H1 (cell line): ENCODE results near the gene PDHX. TPM values are rescaled to one million over a fixed set of nuclear protein-coding genes. Genes with fewer than 3 reads are reported as not detected.

Experiments used
- CTCF ChIA-PET: fragments of 300-600 bp; sonication (Branson Sonifier 250); formaldehyde crosslinking; loops from one replicate; lab custom pipeline; 2021; ENCODE audit not compliant: partially characterized antibody; lab: Charles Lee
- POLR2A ChIA-PET: fragments of 300-600 bp; sonication (Branson Sonifier 250); formaldehyde crosslinking; loops from one replicate; lab custom pipeline; 2021; ENCODE audit warnings: inconsistent platforms; ENCODE audit not compliant: partially characterized antibody; lab: Charles Lee
- DNase-seq, 2 experiments: peaks; one replicate each; pipeline versions ENCODE4 v3.0.0 to v3.0.0-alpha.2; 2010 to 2022; ENCODE audit warnings: low spot score in 2 of 2, low read depth in 1 of 2, mixed read lengths in 1 of 2
- FAIRE-seq: peaks from 2 replicates; lab custom pipeline; 2011; peaks lifted over from hg19 to GRCh38; lab: Jason Lieb, UNC
- H2AFZ ChIP-seq: 2 replicates; pipeline ENCODE4 v1.8.1; 2012; ENCODE audit warnings: low read length, inconsistent platforms
- H2AK5ac ChIP-seq: 2 replicates; pipeline ENCODE4 v1.6.1; 2013; ENCODE audit warnings: low read depth, low read length
- H2BK120ac ChIP-seq: replicated peaks from 2 replicates; pipeline ENCODE3; 2013; ENCODE audit warnings: low read depth, low read length, inconsistent platforms
- H2BK12ac ChIP-seq: 2 replicates; pipeline ENCODE4 v1.6.1; 2013; ENCODE audit warnings: low read depth, low read length
- H2BK15ac ChIP-seq: 2 replicates; pipeline ENCODE4 v1.6.1; 2013; ENCODE audit warnings: low read length
- H2BK20ac ChIP-seq: 2 replicates; pipeline ENCODE4 v1.6.1; 2013; ENCODE audit warnings: low read length
- H2BK5ac ChIP-seq: 2 replicates; pipeline ENCODE4 v1.6.1; 2013; ENCODE audit warnings: low read depth, low read length
- H3K14ac ChIP-seq: 2 replicates; pipeline ENCODE4 v1.6.1; 2013; ENCODE audit warnings: inconsistent platforms; ENCODE audit not compliant: insufficient read length
- H3K18ac ChIP-seq: 2 replicates; pipeline ENCODE4 v1.6.1; 2013; ENCODE audit warnings: low read length; ENCODE audit errors: extremely low read depth
- H3K23ac ChIP-seq: 2 replicates; pipeline ENCODE4 v1.6.1; 2013; ENCODE audit warnings: inconsistent platforms; ENCODE audit not compliant: insufficient read length
- H3K23me2 ChIP-seq: 2 replicates; pipeline ENCODE4 v1.6.1; 2013; ENCODE audit warnings: low read depth, low read length
- H3K27ac ChIP-seq: 2 replicates; pipeline ENCODE4 v1.6.1; 2011; ENCODE audit warnings: low read depth, low read length, inconsistent platforms
- H3K27me3 ChIP-seq, 4 experiments: replicated peaks in 1 of 4; 1 replicate in 1 of 4; 2 replicates in 3 of 4; pipeline versions ENCODE4 v1.6.1 to v1.8.1; 2011 to 2013; ENCODE audit warnings: low read length in 3 of 4, mild to moderate bottlenecking in 3 of 4, inconsistent platforms in 2 of 4, mixed read lengths in 2 of 4, moderate library complexity in 1 of 4; ENCODE audit not compliant: control insufficient read depth in 3 of 4, insufficient read depth in 3 of 4; ENCODE audit errors: extremely low read depth in 1 of 4
- H3K36me3 ChIP-seq, 4 experiments: 2 replicates each; pipeline versions ENCODE4 v1.6.1 to v1.8.1; 2011 to 2013; ENCODE audit warnings: mild to moderate bottlenecking in 4 of 4, low read length in 3 of 4, moderate library complexity in 2 of 4, control low read depth in 1 of 4, inconsistent platforms in 1 of 4; ENCODE audit not compliant: insufficient read depth in 4 of 4, control insufficient read depth in 2 of 4
- H3K4ac ChIP-seq: replicated peaks from 2 replicates; pipeline ENCODE3; 2013; ENCODE audit warnings: low read length, low read depth, mixed read lengths, inconsistent platforms; ENCODE audit not compliant: insufficient read length
- H3K4me1 ChIP-seq, 4 experiments: replicated peaks in 1 of 4; 1 replicate in 1 of 4; 2 replicates in 3 of 4; pipeline versions ENCODE4 v1.6.1 to v1.8.1; 2011 to 2013; ENCODE audit warnings: low read length in 3 of 4, inconsistent platforms in 2 of 4, mixed read lengths in 1 of 4; ENCODE audit not compliant: insufficient read depth in 4 of 4, control insufficient read depth in 3 of 4
- H3K4me2 ChIP-seq, 2 experiments: 2 replicates each; pipeline versions ENCODE4 v1.6.1 to v1.8.1; 2011 to 2013; ENCODE audit warnings: low read depth in 2 of 2, low read length in 2 of 2, control low read depth in 1 of 2, inconsistent platforms in 1 of 2, mild to moderate bottlenecking in 1 of 2; ENCODE audit not compliant: insufficient read depth in 1 of 2
- H3K4me3 ChIP-seq, 4 experiments: fragments of 200-600, 300-600 bp in 1 of 4; sonication (generic), shearing (Covaris generic), sonication (Bioruptor Twin) in 1 of 4; 2 replicates each; pipeline versions ENCODE4 v1.5.1 to v1.8.1; 2011 to 2016; ENCODE audit warnings: low read length in 4 of 4, low read depth in 3 of 4, control low read depth in 2 of 4, inconsistent platforms in 2 of 4, mild to moderate bottlenecking in 2 of 4, mixed read lengths in 1 of 4, moderate library complexity in 1 of 4; ENCODE audit not compliant: insufficient read depth in 2 of 4; ENCODE audit errors: extremely low read depth in 1 of 4
- H3K56ac ChIP-seq: replicated peaks from 2 replicates; pipeline ENCODE3; 2013; ENCODE audit warnings: low read depth, mild to moderate bottlenecking, mixed read lengths, low read length, inconsistent platforms; ENCODE audit not compliant: insufficient read length
- H3K79me1 ChIP-seq: 2 replicates; pipeline ENCODE4 v1.6.1; 2013; ENCODE audit warnings: low read depth, low read length, control low read depth
- H3K79me2 ChIP-seq, 2 experiments: 2 replicates each; pipeline versions ENCODE4 v1.6.1 to v1.8.1; 2012 to 2013; ENCODE audit warnings: low read length in 2 of 2, mild to moderate bottlenecking in 2 of 2, inconsistent platforms in 1 of 2; ENCODE audit not compliant: insufficient read depth in 2 of 2, control insufficient read depth in 1 of 2
- H3K9ac ChIP-seq, 4 experiments: replicated peaks in 1 of 4; 1 replicate in 1 of 4; 2 replicates in 3 of 4; pipeline versions ENCODE4 v1.6.1 to v1.8.1; 2011 to 2013; ENCODE audit warnings: low read depth in 3 of 4, low read length in 3 of 4, control low read depth in 2 of 4, mild to moderate bottlenecking in 2 of 4, moderate library complexity in 2 of 4, inconsistent platforms in 1 of 4; ENCODE audit errors: extremely low read depth in 1 of 4
- H3K9me3 ChIP-seq, 2 experiments: 2 replicates each; pipeline versions ENCODE4 v1.6.1 to v1.8.1; 2012 to 2013; ENCODE audit warnings: mild to moderate bottlenecking in 2 of 2, moderate library complexity in 2 of 2, control low read depth in 1 of 2, inconsistent platforms in 1 of 2, low read depth in 1 of 2, low read length in 1 of 2, mixed read lengths in 1 of 2; ENCODE audit not compliant: insufficient read depth in 2 of 2
- H4K20me1 ChIP-seq, 2 experiments: replicated peaks in 1 of 2; 2 replicates each; pipeline versions ENCODE3 to v1.8.1; 2011 to 2013; ENCODE audit warnings: inconsistent platforms in 2 of 2, low read length in 2 of 2, mild to moderate bottlenecking in 1 of 2; ENCODE audit not compliant: insufficient read depth in 2 of 2, control insufficient read depth in 1 of 2
- H4K5ac ChIP-seq: 2 replicates; pipeline ENCODE4 v1.6.1; 2013; ENCODE audit warnings: low read length, low read depth, mixed read lengths, inconsistent platforms; ENCODE audit not compliant: insufficient read length
- H4K8ac ChIP-seq: 2 replicates; pipeline ENCODE4 v1.8.0; 2013; ENCODE audit warnings: mild to moderate bottlenecking, moderate library complexity, low read length, inconsistent platforms; ENCODE audit not compliant: insufficient read depth; ENCODE audit errors: extremely low read depth
- H4K91ac ChIP-seq: replicated peaks from 2 replicates; pipeline ENCODE3; 2013; ENCODE audit warnings: low read length, mixed read lengths, inconsistent platforms; ENCODE audit not compliant: insufficient read length
- BACH1 ChIP-seq: IDR thresholded peaks from 2 replicates; pipeline ENCODE4 v1.6.1; 2012; ENCODE audit warnings: low read length, improper control_type of control experiment
- BRCA1 ChIP-seq: IDR thresholded peaks from 2 replicates; pipeline ENCODE4 v1.6.1; 2012; ENCODE audit warnings: low read depth, low read length, improper control_type of control experiment
- CBX5 ChIP-seq: fragments of 300-800, 300-1000 bp; sonication (generic); IDR thresholded peaks from 2 replicates; pipeline ENCODE4 v1.7.1; 2016; ENCODE audit warnings: antibody characterized with exemption, low read length, low read depth
- EGR1 ChIP-seq: IDR thresholded peaks from 2 replicates; pipeline ENCODE4 v1.6.1; 2011; ENCODE audit warnings: low read depth, low read length, borderline replicate concordance
- HDAC6 ChIP-seq: IDR thresholded peaks from one replicate; pipeline ENCODE4 v1.7.1; 2012; ENCODE audit warnings: low read depth, mild to moderate bottlenecking, inconsistent platforms, low read length, moderate library complexity
- JUND ChIP-seq: IDR thresholded peaks from 2 replicates; pipeline ENCODE4 v1.6.1; 2011; ENCODE audit warnings: mild to moderate bottlenecking, improper control_type of control experiment, low read length
- KDM5A ChIP-seq: fragments of 200-600 bp; IDR thresholded peaks from 2 replicates; pipeline ENCODE4 v1.7.1; 2012; ENCODE audit warnings: mild to moderate bottlenecking, low read length, inconsistent platforms, mixed read lengths
- MAX ChIP-seq: IDR thresholded peaks from 2 replicates; pipeline ENCODE4 v1.6.1; 2012; ENCODE audit warnings: inconsistent platforms
- NRF1 ChIP-seq: IDR thresholded peaks from 2 replicates; pipeline ENCODE4 v1.6.1; 2011; ENCODE audit warnings: mild to moderate bottlenecking, low read depth, low read length, improper control_type of control experiment
- PHF8 ChIP-seq: fragments of 200-600 bp; sonication (generic); conservative IDR thresholded peaks from 2 replicates; pipeline ENCODE4 v1.7.1; 2012; ENCODE audit warnings: low read depth, mild to moderate bottlenecking, inconsistent platforms, low read length, moderate library complexity
- POLR2AphosphoS5 ChIP-seq: IDR thresholded peaks from 2 replicates; pipeline ENCODE4 v1.6.1; 2011; ENCODE audit warnings: low read depth, low read length
- POU5F1 ChIP-seq: IDR thresholded peaks from 2 replicates; pipeline ENCODE4 v1.6.1; 2011; ENCODE audit warnings: low read depth, mild to moderate bottlenecking, low read length, moderate library complexity
- RAD21 ChIP-seq, 2 experiments: IDR thresholded peaks in 1 of 2; conservative IDR thresholded peaks in 1 of 2; 2 replicates each; pipeline ENCODE4 v1.6.1; 2011; ENCODE audit warnings: low read depth in 2 of 2, low read length in 2 of 2, improper control_type of control experiment in 1 of 2, inconsistent platforms in 1 of 2, mild to moderate bottlenecking in 1 of 2, moderate library complexity in 1 of 2
- RFX5 ChIP-seq: IDR thresholded peaks from 2 replicates; pipeline ENCODE4 v1.6.1; 2011; ENCODE audit warnings: low read depth, low read length, improper control_type of control experiment, borderline replicate concordance
- SP1 ChIP-seq: IDR thresholded peaks from 2 replicates; pipeline ENCODE4 v1.6.1; 2011; ENCODE audit warnings: low read depth, low read length
- WGBS, 2 experiments: shearing (Covaris generic) in 1 of 2; methylation state at CpG; one replicate each; pipeline versions ENCODE4 v1.1.6 to v1.1.7; 2013 to 2015; ENCODE audit warnings: low lambda C conversion rate in 2 of 2, mixed read lengths in 2 of 2, inconsistent platforms in 1 of 2, low coverage in 1 of 2, missing lambda C conversion rate in 1 of 2; ENCODE audit not compliant: insufficient replicate concordance in 2 of 2, insufficient coverage in 1 of 2, insufficient read length in 1 of 2; ENCODE audit errors: extremely low coverage in 1 of 2, missing lambda C conversion rate in 1 of 2; 5-methylcytosine and 5-hydroxymethylcytosine counted together
- polyA plus RNA-seq, 7 experiments: library from polyadenylated mRNA; depleted of rRNA in 3 of 7; stranded (reverse) in 5 of 7; unstranded in 2 of 7; fragments of >200 nt in 5 of 7; fragments of 200-250 nt in 2 of 7; gene quantifications; 1 replicate in 5 of 7; 2 replicates in 1 of 7; 4 replicates in 1 of 7; pipeline versions ENCODE4 v1.2.1 to v1.2.3, GENCODE V29; 2011 to 2013; ENCODE audit warnings: missing spikeins in 2 of 7, mixed read lengths in 2 of 7
- total RNA-seq: library from RNA; stranded (reverse); fragmentation: NEBNext Ultra II Directional; extraction: Animal tissue kit (Norgen Biotek cat#: 25700); gene quantifications from 2 replicates; pipeline ENCODE4 v1.2.1, GENCODE V29; 2021

The PDHX gene
- total and polyA plus RNA-seq, 2 of the 8 experiments (the other 6 are each of a cell fraction or from before 2014, with no cell fraction given): 12.4 to 51.9 TPM

DNA sequence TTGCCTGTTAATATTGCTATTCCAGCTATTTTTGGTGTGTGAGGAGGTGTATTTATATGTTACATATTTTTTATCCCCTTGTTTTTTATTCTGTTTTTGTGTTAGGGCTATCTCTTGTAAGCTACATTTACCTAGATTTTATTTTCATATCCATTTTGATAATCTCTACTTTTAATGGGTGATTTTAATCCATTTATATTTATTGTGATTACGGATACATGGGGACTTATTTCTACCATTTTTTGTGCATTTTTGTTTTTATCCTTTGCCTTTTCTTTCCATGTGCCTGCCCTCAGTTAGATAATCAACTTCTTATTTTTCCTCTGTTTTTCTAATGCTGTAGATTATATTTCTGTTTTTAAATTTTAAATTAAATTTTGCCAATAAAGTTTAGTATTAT is 28.3 kb downstream of the PDHX start:
- H4K5ac ChIP-seq: no peak overlapping the region
- ChIA-PET POLR2A (no interaction called here), CTCF (interaction anchor here (2.4 kb wide), 1 partner anchor 18 kb away, joined by 8 read pairs; no protein-coding TSS in a partner anchor)

More for the DNA sequence above, 28.3 kb downstream of the PDHX start:
- H2BK120ac ChIP-seq: no peak overlapping the region
- FAIRE-seq (no peak), DNase-seq (no peak)
- no peak overlapping the region for H3K27ac ChIP-seq
- no peaks in the 10 kb centered on the region for H3K23me2 ChIP-seq
- no peak overlapping the region for H4K8ac ChIP-seq
- H3K4me1 ChIP-seq: no peaks in the 10 kb centered on the region
- H2BK15ac ChIP-seq: no peak overlapping the region
- H2BK20ac ChIP-seq: no peak overlapping the region
- no peak overlapping the region for H2AFZ ChIP-seq
- no peaks in the 10 kb centered on the region; the same call in 1 of the 2 replicates for H3K79me1 ChIP-seq
- H3K27me3 ChIP-seq: no peaks in the 10 kb centered on the region
- no peak overlapping the region for H3K4ac ChIP-seq
- H3K36me3 ChIP-seq: no peaks in the 10 kb centered on the region; a peak in 1 of 8 replicates
- H2BK12ac ChIP-seq: no peak overlapping the region
- peaks cover 0 to 22% of the 10 kb centered on the region in 2 experiments; a peak in 2 of 4 replicates for H3K79me2 ChIP-seq
- peaks cover 1% of the 10 kb centered on the region in 2 experiments for H4K20me1 ChIP-seq
- no peak overlapping the region for H2BK5ac ChIP-seq
- no peak overlapping the region for H3K14ac ChIP-seq
- no peak overlapping the region for H3K23ac ChIP-seq
- WGBS, 2 experiments: 93% methylated on average over 1 of the region's 1 CpG; no CpG with 5 or more reads in 1 of the 2 experiments
- H2AK5ac ChIP-seq: no peak overlapping the region
- H3K4me2 ChIP-seq: no peak overlapping the region
- no peak overlapping the region for H3K18ac ChIP-seq
- H4K91ac ChIP-seq: no peak overlapping the region
- H3K4me3 ChIP-seq: no peak overlapping the region
- TF ChIP-seq CBX5 (no peak), PHF8 (no peak), BRCA1 (no peak), SP1 (no peak), RFX5 (no peak), RAD21 (IDR thresholded peaks at IDR 0.05 in 1 of 2, conservative IDR thresholded peaks at IDR 0.05 in 1 of 2; ENCODE audit: low read depth in 2 of 2, low read length in 2 of 2) (no peak), NRF1 (no peak), MAX (no peak), BACH1 (no peak), POLR2AphosphoS5 (no peak), KDM5A (no peak), EGR1 (no peak), HDAC6 (no peak), POU5F1 (no peak), JUND (no peak)
- H3K9me3 ChIP-seq: no peaks in the 10 kb centered on the region
- no peak overlapping the region for H3K9ac ChIP-seq
- H3K56ac ChIP-seq: no peak overlapping the region
